C1 segment of cervical spinal cord (tissue), 14 donors: ENCODE results near the gene SAMD3.
"Not testable (repeated sequence)": the region's sequence is repeated elsewhere in the genome, so short reads cannot be mapped to it uniquely, and the experiment has no call there.

Experiments
- DNase-seq, 14 donors: peaks; one replicate each; lab custom pipeline; 2025; lab: John Stamatoyannopoulos, UW

Gene SAMD3

DNA sequence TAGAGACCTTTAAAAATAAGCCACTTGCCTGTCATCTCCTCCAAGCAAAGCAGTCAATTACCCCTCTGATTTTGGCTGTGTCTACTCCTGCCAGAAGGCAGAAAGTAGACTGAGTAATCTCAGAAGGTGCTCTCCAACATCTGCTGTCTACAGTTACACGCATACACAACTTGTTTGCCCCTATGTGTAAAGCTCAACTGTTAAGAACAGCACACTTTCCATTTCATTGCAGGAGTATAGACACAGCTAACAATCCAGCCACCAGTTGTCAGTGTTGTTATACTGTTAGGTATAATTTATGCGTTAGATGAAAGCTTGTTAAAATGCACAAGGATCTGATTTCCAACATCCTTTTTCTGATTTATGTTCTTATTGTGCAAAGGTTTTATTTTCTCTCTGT, 88.2 kb downstream of the SAMD3 start:
- DNase-seq = no peak

DNA sequence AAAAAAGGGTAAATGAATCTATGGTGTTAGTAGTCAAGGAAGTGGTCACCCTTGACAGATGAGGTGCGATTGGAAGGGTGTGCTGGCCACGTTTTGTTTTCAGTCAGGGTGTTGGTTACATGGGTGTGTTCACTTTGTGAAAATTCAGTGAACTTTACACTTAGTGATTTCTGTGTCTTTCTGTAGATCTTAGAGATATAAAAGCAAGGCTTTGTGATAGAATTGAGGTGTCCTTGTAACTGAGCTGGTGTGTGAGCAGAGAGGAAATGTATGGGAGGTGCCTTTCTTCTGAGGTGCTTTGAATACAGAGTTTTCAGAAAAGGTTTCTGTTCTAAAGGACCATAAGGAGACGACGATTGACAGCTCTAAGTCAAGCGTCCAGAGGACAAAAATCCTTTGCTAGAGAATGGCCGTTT, 90.5 kb downstream of the SAMD3 start:
- no peak for DNase-seq

DNA sequence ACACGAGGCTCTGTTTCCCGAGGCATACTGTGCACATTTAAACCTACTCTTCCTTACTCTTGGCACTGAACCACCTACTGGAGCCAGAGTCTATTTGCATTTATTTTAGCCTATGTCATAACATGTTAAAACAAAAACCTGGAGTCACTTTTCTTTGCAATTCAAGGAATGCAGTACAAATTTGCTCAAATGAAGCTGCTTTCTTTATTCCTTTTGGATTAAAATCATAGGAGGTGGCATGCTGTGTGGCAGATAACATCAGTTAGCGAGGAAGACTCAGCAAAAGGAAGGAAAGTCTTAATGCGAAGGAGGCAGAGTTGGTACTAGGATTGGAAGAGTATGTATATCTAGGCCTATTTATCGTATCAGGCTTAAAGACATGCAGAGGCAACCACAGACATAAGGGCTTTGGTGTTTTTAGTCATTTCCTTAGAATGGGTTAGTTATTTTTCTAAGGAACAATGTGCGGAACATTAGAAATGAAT, 92.9 kb downstream of the SAMD3 start:
- no peak for DNase-seq

DNA sequence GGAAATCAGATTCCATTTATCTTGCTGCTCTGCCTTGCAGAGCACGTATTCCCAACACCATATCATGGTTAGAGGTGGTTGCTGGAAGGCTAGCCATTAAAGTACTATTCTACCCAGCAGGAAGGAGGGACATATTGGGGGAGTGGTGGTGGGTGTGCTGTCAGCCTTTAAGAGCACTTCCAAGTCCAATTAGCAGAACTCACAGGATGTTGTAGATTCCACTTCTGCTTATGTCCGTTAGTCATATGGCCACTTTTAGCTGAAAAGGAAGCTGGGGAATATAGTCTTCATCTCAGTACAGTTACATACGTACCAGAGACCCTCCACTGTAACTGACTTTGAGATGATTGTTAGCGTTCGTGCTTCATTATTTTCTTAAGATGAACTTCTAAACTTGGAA, 94.4 kb downstream of the SAMD3 start:
- DNase-seq = no peak

DNA sequence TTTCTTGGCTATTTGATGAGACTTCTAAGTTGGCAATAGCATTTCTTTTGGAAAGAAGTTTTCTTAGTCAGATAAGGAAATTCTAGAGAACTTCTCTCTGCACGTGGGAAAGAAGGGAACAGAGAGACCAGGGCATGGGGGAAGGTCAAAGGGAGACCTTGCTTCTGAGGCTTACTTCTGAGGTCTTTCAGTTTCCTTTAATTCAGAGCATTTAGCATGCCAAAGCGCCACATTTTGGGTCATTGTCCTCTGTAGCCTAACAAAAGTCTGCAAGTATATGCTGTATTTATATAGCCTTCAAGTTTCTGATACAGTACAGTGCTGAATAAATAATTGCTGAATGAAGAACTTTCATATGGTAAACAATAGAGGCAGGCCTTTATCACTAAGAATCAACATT, 95.6 kb downstream of the SAMD3 start:
- DNase-seq = no peak

DNA sequence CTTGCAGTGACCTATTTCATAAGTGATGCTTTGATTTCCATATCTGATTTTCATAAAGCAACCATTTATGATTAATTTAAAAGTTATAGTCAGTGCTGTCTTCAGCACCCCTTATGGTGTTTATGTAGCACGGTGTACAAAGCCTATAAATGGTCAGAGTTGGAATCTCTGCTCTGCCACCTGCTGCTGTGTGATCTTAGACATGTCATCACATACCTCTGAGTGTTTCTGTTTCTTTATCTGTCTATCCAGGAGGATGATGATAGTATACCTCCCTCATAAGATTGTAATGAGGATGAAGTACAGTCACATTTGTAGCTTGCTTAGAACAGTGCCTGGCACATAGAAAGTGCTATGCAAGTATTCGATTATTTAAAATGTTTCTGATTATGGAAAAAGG, 100.5 kb downstream of the SAMD3 start:
- no peak for DNase-seq

DNA sequence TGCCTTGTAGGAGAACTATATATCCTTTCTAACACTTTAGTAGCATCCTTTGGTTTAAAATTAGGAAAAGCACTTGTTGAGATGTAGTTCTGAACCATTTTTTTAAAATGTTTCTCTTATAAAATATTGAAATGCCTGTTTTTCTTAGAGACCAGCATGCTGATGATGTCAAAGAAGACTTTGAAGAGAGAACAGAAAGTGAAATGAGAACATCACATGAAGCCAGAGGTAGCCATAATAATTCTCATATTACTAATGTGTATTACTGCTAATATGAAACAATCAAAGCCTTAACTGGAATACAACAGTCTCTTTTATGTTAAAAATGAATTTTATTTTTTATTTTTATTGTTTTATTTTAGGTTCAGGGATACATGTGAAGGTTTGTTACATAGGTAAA, 102.0 kb downstream of the SAMD3 start:
- no peak for DNase-seq

DNA sequence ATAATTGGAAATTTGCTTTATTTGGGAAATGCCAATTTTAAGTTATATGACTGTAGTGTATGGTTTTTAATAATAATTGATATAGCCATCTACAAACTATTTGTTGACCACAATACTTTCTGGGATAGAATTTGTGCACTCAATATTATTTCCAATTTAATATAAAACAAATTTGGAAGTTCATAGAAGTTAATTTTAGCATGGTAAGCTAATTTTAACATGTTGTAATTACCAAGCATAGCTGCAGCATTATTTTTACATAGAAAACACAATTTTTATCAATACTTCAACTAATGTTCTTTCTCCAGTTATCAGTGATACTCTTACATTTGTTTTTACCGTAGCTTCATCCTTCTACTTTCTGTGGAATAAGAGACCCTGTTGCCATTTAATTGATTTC, 103.5 kb downstream of the SAMD3 start:
- DNase-seq = no peak

DNA sequence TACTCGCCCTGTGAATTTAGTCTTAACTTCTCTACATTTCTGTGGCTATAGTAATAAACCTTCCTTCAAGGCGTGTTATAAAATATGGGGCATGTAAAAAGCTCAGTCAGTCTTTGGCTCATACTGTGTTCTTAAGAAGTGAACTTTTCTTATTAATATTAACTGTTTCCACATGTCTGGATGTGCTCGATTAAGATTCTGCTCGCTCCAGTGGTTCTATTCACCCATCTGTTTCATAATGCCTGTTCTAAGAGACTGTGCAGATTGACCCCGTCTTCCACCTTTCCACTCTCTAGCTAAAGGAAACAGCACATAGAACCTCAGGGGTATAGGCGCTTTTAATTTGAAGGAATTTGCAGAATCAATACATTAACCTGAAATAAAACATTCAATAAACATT, 104.5 kb downstream of the SAMD3 start:
- no peak for DNase-seq

DNA sequence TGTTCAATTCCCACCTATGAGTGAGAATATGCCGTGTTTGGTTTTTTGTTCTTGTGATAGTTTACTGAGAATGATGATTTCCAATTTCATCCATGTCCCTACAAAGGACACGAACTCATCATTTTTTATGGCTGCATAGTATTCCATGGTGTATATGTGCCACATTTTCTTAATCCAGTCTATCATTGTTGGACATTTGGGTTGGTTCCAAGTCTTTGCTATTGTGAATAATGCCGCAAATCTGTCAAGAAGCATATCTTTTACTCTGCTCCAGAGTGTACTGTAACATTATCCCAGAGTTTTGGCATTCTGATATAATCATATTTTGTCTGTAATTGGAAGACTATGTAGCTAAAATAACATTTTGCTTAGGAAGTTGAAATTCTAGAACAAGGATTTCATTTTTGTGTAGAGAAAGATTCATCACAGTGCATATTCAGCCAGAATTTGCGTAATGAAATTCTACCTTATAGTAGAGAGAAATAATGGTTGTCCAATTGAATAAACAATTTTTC, 105.5 kb downstream of the SAMD3 start:
- not testable (repeated sequence) for DNase-seq

DNA sequence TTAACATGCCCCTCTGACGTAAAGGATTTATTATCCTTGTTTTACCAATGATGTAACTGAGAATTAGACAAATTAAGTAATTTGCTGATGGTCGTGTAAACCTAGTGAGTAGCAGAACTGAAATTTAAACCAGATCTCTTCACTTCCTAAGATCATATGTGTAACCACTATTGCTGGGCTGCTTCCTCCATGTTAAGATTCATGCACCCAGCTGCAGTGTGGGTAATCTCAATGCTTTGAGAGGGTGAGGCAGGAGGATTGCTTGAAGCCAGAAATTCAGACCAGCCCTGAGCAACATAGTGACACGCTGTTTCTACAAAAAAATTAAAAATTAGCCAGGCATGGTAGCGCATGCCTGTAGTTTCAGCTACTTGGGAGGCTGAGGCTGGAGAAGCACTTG, 106.5 kb downstream of the SAMD3 start:
- DNase-seq = no peak

DNA sequence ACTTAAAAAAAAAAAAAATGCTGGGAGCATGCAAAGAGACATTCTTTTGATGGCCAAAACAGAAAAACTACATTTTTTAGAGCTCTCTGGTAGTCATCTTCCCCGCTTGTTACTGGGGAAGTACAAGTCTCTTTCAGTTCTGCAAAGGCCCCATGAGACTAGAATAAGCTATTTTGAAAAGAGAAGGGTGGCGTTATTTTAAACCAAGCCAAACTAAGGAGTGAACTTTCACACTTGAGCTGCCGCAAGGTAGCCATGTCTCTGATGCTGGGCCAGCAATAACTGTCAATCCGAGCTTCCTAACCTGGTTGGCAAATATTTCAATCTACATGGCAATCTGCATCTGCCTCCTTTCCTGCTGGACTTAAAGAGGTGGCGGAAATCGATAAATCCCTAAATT, 107.7 kb downstream of the SAMD3 start:
- no peak for DNase-seq

DNA sequence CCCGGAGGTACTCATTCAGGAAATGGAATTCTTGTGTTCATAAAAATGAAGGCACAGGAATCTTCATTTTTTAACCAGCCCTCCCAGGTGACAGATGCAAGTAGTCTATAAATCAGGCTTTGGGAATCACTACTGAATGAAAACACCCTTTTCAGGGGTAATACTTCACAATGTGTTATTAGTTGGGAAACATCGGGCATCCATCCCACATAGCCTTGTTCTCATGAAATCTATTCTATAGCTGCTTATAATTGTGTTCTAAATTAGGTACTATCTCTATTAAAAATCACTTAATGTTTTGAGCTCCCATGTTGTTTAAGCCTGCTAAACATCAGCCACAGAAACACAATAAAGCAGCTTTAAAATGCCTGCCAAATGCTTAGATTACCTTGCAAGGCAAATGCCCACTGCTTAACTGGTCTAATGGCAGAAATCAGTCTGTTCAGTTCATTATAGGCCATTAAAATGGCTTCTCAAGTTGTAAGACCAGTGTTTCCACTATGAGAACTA, 109.5 kb downstream of the SAMD3 start:
- no peak for DNase-seq

DNA sequence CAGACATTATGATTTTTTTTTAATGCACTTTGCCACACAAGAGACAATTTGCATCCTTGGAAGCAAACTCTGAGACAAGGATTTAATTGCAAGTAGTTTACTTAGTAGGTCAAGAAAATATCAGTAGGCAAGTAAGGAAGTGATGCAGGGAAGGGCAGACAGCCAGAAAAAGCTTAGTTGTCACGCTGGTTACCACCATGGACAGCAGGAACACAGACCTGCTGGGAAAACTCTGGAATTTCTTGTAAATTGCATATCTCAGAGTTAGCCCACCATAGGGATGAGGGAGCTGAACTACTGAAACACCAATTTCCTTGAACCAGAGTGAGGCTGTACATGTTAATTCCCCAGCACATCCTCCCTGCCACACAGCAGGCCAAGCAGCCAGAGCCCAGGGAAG, 111.7 kb downstream of the SAMD3 start:
- no peak for DNase-seq

DNA sequence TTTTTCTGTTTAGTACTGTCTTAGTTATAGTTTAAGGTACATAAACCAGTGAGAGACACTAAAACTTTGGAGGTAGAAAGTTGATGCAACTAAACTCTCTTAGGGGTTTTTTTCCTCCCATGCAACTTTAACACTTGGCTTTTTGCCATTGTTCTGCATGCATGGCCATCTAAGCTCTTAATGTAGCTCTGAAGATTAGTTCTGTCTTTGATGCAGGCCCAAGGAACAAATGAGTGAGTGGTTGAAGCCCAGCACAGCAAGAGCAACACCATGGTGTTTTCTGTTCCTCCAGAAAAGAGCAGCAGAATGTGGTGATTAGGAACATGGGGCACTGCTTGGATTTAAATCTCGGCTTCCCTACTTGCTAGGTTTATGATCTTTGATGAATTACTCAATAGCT, 115.0 kb downstream of the SAMD3 start:
- no peak for DNase-seq

DNA sequence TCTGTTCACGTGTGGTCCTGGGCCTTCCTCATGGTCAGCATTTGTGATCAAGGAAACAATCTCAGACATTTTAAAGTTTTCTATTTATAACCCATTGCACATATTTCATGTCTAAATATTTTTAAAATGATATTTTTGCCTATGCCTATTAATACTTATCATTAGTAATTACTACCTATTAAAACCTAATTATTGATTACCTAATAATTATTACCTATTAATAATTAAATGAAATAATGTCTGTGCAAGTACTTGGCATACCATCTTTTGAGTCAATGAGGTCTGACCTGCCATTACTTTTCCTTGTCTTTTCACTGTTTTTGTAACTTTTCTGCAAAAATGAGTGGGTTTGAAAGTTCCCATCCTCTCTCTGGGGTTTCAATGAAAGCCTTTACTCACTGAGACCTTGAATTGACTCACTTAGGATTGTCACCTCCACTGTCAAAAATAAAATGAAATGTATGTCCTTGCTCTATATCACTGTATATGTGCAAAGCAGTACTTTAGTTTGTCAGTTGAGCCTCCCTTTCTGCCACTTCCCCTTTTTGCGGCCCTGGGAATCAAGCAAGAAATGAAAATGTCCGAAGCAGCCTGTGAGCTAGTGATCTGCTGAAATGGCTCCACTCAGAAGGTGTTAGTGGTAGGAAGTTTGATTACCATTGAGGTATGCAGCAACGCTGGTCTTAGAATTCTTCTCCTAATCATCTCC, 116.6 kb downstream of the SAMD3 start:
- peak in 1 of 14 donors; percentile 6 for DNase-seq

DNA sequence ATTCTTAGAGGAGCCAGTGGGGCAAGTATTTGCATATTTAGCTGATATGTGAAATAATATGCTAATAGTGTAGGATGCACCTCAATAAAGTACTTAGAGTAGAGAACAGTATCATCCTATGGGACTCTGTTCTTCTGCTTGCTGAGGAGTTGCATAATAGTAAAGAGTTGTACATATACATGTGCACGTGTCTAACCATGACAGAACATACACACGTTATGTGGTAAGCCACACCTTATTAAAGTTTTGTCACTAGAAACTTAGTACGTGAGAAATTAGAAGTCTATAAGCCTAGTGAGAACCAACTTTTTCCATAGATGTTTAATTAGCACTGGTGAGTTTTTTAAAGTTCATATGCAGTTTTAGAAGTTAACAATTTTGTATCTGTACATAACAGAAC, 123.6 kb downstream of the SAMD3 start:
- no peak for DNase-seq

DNA sequence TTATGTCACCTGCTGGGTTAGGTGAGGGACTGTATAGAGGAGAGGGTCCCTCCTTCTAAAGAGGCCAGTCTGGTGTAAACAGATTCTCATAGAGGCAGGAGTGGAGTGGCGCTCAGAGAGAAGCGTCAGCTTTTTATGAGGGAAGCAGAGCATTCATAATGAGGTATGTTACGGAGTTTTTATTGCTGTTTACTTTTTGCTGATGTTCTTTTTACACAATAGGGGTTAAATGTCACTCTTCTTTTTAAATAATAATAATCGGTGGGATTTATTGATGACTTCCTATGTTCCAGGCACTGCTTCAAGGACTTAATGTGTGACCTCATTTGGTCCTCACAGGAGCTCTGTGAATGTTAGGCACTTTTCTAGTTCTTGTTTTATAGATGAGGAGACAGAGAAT, 124.4 kb downstream of the SAMD3 start:
- no peak for DNase-seq
